ENCODE data around the gene PAK4. TPM values are rescaled to one million over a fixed set of nuclear protein-coding genes. Genes with fewer than 3 reads are reported as not detected.

PAK4 gene
- polyA plus RNA-seq, 1 experiment, result 10.4 TPM

GRCh38 chr19:39200803-39201115, 75.2 kb downstream of the PAK4 start:
- DNase-seq (ENCODE audit: low read depth, low spot score), result no peak
- Histone ChIP-seq H3K4me3 (ENCODE audit: low read depth, low read length) (no peak overlapping the region), H3K27me3 (ENCODE audit: control insufficient read depth, insufficient read depth, low read length) (peaks cover 50% of the 10 kb centered on the region), H3K9me3 (ENCODE audit: control insufficient read depth, insufficient read depth, low read length) (no peaks in the 10 kb centered on the region; the same call in 1 of the 2 replicates), H3K27ac (ENCODE audit: low read depth, low read length) (no peak overlapping the region)
- ChIA-PET CTCF (no interaction called here), POLR2A (no interaction called here)
- TF ChIP-seq CTCF (IDR thresholded peaks at IDR 0.05; ENCODE audit: low read depth, low read length), result no peak

GRCh38 chr19:39202998-39203355, 77.4 kb downstream of the PAK4 start:
- ChIA-PET CTCF (no interaction called here), POLR2A (no interaction called here)
- Histone ChIP-seq H3K27ac (ENCODE audit: low read depth, low read length) (no peak overlapping the region), H3K27me3 (ENCODE audit: control insufficient read depth, insufficient read depth, low read length) (peaks cover 37% of the 10 kb centered on the region), H3K4me3 (ENCODE audit: low read depth, low read length) (no peak overlapping the region), H3K9me3 (ENCODE audit: control insufficient read depth, insufficient read depth, low read length) (no peaks in the 10 kb centered on the region; the same call in 1 of the 2 replicates)
- DNase-seq (ENCODE audit: low read depth, low spot score), result no peak
- no peak for TF ChIP-seq CTCF (IDR thresholded peaks at IDR 0.05; ENCODE audit: low read depth, low read length)

GRCh38 chr19:39203372-39204341, 78.1 kb downstream of the PAK4 start, which contains the start of gene SYCN:
Gene SYCN (minus strand): TSS chr19:39204263. CDS start chr19:39204254, 9 bp downstream.
- ChIA-PET CTCF (interaction anchor here (0.8 to 1.1 kb wide), 2 partner anchors 9 to 16 kb away, joined by 3 read pairs; no protein-coding TSS in a partner anchor), POLR2A (no interaction called here)
- no peak within 1 kb of the TSS for H3K27ac ChIP-seq (ENCODE audit: low read depth, low read length)
- DNase-seq (ENCODE audit: low read depth, low spot score), result no peak
- peaks cover 38% of the 10 kb centered on the region for H3K27me3 ChIP-seq (ENCODE audit: control insufficient read depth, insufficient read depth, low read length)
- H3K9me3 ChIP-seq (ENCODE audit: control insufficient read depth, insufficient read depth, low read length), result no peaks in the 10 kb centered on the region; the same call in 1 of the 2 replicates
- H3K4me3 ChIP-seq (ENCODE audit: low read depth, low read length), result no peak within 1 kb of the TSS
- no peak for TF ChIP-seq CTCF (IDR thresholded peaks at IDR 0.05; ENCODE audit: low read depth, low read length)

GRCh38 chr19:39205449-39205764, 79.8 kb downstream of the PAK4 start:
- TF ChIP-seq CTCF (IDR thresholded peaks at IDR 0.05; ENCODE audit: low read depth, low read length), result no peak
- POLR2A ChIA-PET, result no interaction called here
- CTCF ChIA-PET, result no interaction called here
- no peak overlapping the region for H3K27ac ChIP-seq (ENCODE audit: low read depth, low read length)
- no peak for DNase-seq (ENCODE audit: low read depth, low spot score)
- H3K9me3 ChIP-seq (ENCODE audit: control insufficient read depth, insufficient read depth, low read length), result no peaks in the 10 kb centered on the region
- no peak overlapping the region for H3K4me3 ChIP-seq (ENCODE audit: low read depth, low read length)
- peaks cover 37% of the 10 kb centered on the region for H3K27me3 ChIP-seq (ENCODE audit: control insufficient read depth, insufficient read depth, low read length)

GRCh38 chr19:39206122-39206521, 80.5 kb downstream of the PAK4 start:
- Histone ChIP-seq H3K27me3 (ENCODE audit: control insufficient read depth, insufficient read depth, low read length) (peaks cover 31% of the 10 kb centered on the region), H3K4me3 (ENCODE audit: low read depth, low read length) (no peak overlapping the region), H3K9me3 (ENCODE audit: control insufficient read depth, insufficient read depth, low read length) (no peaks in the 10 kb centered on the region), H3K27ac (ENCODE audit: low read depth, low read length) (no peak overlapping the region)
- TF ChIP-seq CTCF (IDR thresholded peaks at IDR 0.05; ENCODE audit: low read depth, low read length), result no peak
- ChIA-PET POLR2A (no interaction called here), CTCF (no interaction called here)
- DNase-seq (ENCODE audit: low read depth, low spot score), result no peak

Measured in AG04450 (cell line).